ENCODE measurements around the gene YWHAG. TPM values are rescaled to one million over a fixed set of nuclear protein-coding genes. Genes with fewer than 3 reads are reported as not detected.
A peak's percentile ranks its signal among the peaks of the same experiment; 100 is the strongest.
"Not testable (repeated sequence)": the region's sequence is repeated elsewhere in the genome, so short reads cannot be mapped to it uniquely, and the experiment has no call there.

Gene YWHAG
- total and polyA plus RNA-seq, 9 of the 15 experiments (the other 6 are each of a cell fraction or from before 2014, with no cell fraction given): 30.4 to 246 (median 94.5) TPM

- not testable (repeated sequence) for H3K9ac ChIP-seq (ENCODE audit: insufficient read depth in 1 of 2, low read depth in 2 of 2, low read length in 2 of 2); H4K20me1 ChIP-seq (replicated peaks; ENCODE audit: control insufficient read depth, insufficient read depth, low read length); H3K36me3 ChIP-seq (ENCODE audit: control insufficient read depth, insufficient read depth, low read length); H3K9me1 ChIP-seq (ENCODE audit: control insufficient read depth, insufficient read depth, low read length); H3K9me3 ChIP-seq (replicated peaks; ENCODE audit: control insufficient read depth, insufficient read depth, low read depth, low read length); ATAC-seq; H3K4me3 ChIP-seq; H2AFZ ChIP-seq (ENCODE audit: low read depth, low read length); BruUV-seq (replicated peaks); H3K79me2 ChIP-seq (ENCODE audit: control insufficient read depth, insufficient read depth, low read length); FAIRE-seq; H3K27ac ChIP-seq (ENCODE audit: extremely low read depth, low read depth, low read length); DNase-seq (ENCODE audit: extremely low read depth in 1 of 4, low spot score in 3 of 4); H3K4me2 ChIP-seq (ENCODE audit: insufficient read depth, low read length); H3K27me3 ChIP-seq (ENCODE audit: control insufficient read depth in 2 of 2, insufficient read depth in 2 of 2, low read length in 2 of 2)
- intact Hi-C loops (cut with micrococcal nuclease) (loop anchor here (5.0 kb wide), 2 partner anchors 35 to 445 kb away; no protein-coding TSS in a partner anchor), in situ Hi-C loops (cut with MboI) (loop anchor here (5.0 kb wide), 1 partner anchor 135 kb away; no protein-coding TSS in a partner anchor)
- POLR2A ChIA-PET: interaction anchor here (0.9 kb wide), 1 partner anchor 49 kb away, joined by 4 read pairs; no protein-coding TSS in a partner anchor
- CTCF ChIA-PET (ENCODE audit: low intra/inter-chr PET ratio): interaction anchor here (0.7 kb wide), 1 partner anchor 134 kb away, joined by 3 read pairs; no protein-coding TSS in a partner anchor
- 75% methylated on average over 6 of the region's 6 CpGs for WGBS (ENCODE audit: insufficient coverage, low coverage, missing lambda C conversion rate)
- H3K4me1 ChIP-seq (replicated peaks in 1 of 2; ENCODE audit: control insufficient read depth in 2 of 2, insufficient read depth in 2 of 2, low read length in 2 of 2): peaks cover 11 to 31% of the 10 kb centered on the region in 2 experiments; a peak in 4 of 5 replicates
- TF ChIP-seq ZNF121 (CRISPR knock-in tag; conservative IDR thresholded peaks at IDR 0.05): peak; percentile 67
- TF ChIP-seq, protein P1, sequence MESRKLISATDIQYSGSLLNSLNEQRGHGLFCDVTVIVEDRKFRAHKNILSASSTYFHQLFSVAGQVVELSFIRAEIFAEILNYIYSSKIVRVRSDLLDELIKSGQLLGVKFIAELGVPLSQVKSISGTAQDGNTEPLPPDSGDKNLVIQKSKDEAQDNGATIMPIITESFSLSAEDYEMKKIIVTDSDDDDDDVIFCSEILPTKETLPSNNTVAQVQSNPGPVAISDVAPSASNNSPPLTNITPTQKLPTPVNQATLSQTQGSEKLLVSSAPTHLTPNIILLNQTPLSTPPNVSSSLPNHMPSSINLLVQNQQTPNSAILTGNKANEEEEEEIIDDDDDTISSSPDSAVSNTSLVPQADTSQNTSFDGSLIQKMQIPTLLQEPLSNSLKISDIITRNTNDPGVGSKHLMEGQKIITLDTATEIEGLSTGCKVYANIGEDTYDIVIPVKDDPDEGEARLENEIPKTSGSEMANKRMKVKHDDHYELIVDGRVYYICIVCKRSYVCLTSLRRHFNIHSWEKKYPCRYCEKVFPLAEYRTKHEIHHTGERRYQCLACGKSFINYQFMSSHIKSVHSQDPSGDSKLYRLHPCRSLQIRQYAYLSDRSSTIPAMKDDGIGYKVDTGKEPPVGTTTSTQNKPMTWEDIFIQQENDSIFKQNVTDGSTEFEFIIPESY (CRISPR knock-in tag; IDR thresholded peaks at IDR 0.05): peak; percentile 80
These were observed 47.0 kb downstream of the YWHAG start for GRCh38 chr7:76311838-76312237.
